Stomach (tissue), 9 donors: ENCODE data around the gene ULBP1. TPM values are rescaled to one million over a fixed set of nuclear protein-coding genes. Genes with fewer than 3 reads are reported as not detected.

ENCODE experiments used
- DNase-seq, 2 donors: peaks; one replicate each; pipeline versions ENCODE4 v3.0.0 to v3.0.0-alpha.2; 2013 to 2019
- H3K27ac ChIP-seq, 5 donors: fragments of 200-600 bp in 4 of 5; sonication (generic) in 4 of 5; one replicate each; pipeline ENCODE4 v1.5.1; 2013 to 2019; ENCODE audit warnings: mild to moderate bottlenecking in 1 of 5, moderate library complexity in 1 of 5
- H3K27me3 ChIP-seq, 3 donors: fragments of 200-600 bp; sonication (generic); one replicate each; pipeline ENCODE4 v1.5.1; 2017 to 2019; ENCODE audit warnings: mixed run types in 1 of 3
- H3K36me3 ChIP-seq, 4 donors: fragments of 200-600 bp; sonication (generic); 1 replicate in 3 of 4; 2 replicates in 1 of 4; pipeline ENCODE4 v1.5.1; 2016 to 2019
- H3K4me1 ChIP-seq, 4 donors: fragments of 200-600 bp; sonication (generic); one replicate each; pipeline ENCODE4 v1.5.1; 2016 to 2019
- H3K4me3 ChIP-seq, 4 donors: fragments of 200-600 bp; sonication (generic) in 3 of 4; one replicate each; pipeline ENCODE4 v1.5.1; 2016 to 2019; ENCODE audit warnings: mild to moderate bottlenecking in 1 of 4
- H3K9me3 ChIP-seq, 4 donors: fragments of 200-600 bp; sonication (generic); one replicate each; pipeline ENCODE4 v1.5.1; 2016 to 2019
- EP300 ChIP-seq: sonication (generic); formaldehyde crosslinking; IDR thresholded peaks from one replicate; pipeline ENCODE4 v1.6.1; 2017; ENCODE audit warnings: antibody characterized with exemption
- POLR2A ChIP-seq, 4 donors: fragments of 450-650 bp; IDR thresholded peaks; one replicate each; pipeline ENCODE4 v1.6.1; 2016; ENCODE audit warnings: antibody characterized with exemption in 4 of 4, control low read depth in 2 of 4, mild to moderate bottlenecking in 1 of 4, moderate library complexity in 1 of 4
- POLR2AphosphoS5 ChIP-seq, 3 donors: sonication (generic); formaldehyde crosslinking; IDR thresholded peaks; one replicate each; pipeline ENCODE4 v1.6.1; 2016; ENCODE audit warnings: antibody characterized with exemption in 3 of 3
- WGBS, 5 donors: extraction: QIAGEN DNeasy Blood & Tissue Kit in 3 of 5; methylation state at CpG; one replicate each; pipeline versions ENCODE4 v1.1.5 to v1.1.7; 2013 to 2018; 5-methylcytosine and 5-hydroxymethylcytosine counted together
- intact Hi-C: fragments of 100-400 bp; cut with DNase I; formaldehyde crosslinking; loops from one replicate; pipeline ENCODE4 v1.15.1; 2023; ENCODE audit warnings: low total_unique reads
- polyA plus RNA-seq, 3 donors: library from polyadenylated mRNA; stranded (reverse); fragments of 200-250 nt; gene quantifications; one replicate each; pipeline ENCODE4 v1.2.3, GENCODE V29; 2013
- total RNA-seq, 5 donors: library from RNA; depleted of rRNA; stranded (reverse); fragments of >200 nt; gene quantifications; one replicate each; pipeline versions ENCODE4 v1.1.0 to v1.2.3, GENCODE V29; 2014 to 2016
- TF ChIP-seq, protein P1 (sequence below), 7 experiments: fragments of 450-650 bp in 4 of 7; fragments of 200-600 bp in 3 of 7; sonication (generic) in 3 of 7; IDR thresholded peaks; one replicate each; pipeline ENCODE4 v1.5.1; 2016 to 2019; ENCODE audit warnings: antibody characterized with exemption in 7 of 7, control low read depth in 2 of 7, mild to moderate bottlenecking in 1 of 7
- donor health status: healthy with polysubstance abuse.
- donor health status: Bipolar disorder and iron deficiency.
- donor health status: healthy.

Gene ULBP1
- total and polyA plus RNA-seq, 8 donors = 0.03 to 1.3 TPM; not detected in 6

DNA sequence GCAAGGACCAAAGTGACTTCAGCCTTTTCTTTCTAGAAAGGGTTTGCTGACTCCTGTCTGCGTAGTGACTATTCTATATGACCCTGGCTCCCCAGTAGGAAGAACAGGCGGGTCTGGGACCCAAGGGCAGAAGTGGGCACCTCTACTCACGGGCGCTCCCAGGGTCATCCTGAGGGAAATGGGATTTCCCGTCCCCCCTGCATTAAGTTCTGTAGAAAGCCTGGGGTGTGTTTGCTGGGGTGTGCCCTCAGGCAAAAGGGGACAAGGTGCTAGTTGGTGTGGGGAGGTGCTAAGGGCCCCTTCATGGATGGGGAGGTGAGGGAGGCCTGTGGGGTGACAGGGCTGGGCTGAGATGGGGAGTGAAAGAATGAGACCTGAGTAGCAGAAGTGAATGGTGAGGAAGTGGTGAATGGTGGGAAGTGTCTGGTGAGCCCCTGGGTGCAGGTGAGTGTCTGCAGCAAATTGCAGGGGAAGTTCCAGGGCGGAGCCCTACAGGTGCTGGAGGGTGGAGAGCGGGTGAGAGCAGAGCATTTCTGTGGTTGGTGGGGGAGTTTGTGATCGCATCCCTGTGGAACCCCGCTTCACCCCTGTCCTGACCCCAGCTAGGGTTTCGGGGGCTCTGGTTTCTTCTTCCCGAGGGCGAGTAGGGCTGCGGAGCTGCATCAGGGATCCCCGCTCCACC is 40.5 kb downstream of the ULBP1 start:
- TF ChIP-seq EP300 (no peak), POLR2AphosphoS5 (IDR thresholded peaks at IDR 0.05) (no peak), POLR2A (IDR thresholded peaks at IDR 0.05) (no peak)
- TF ChIP-seq, protein P1, sequence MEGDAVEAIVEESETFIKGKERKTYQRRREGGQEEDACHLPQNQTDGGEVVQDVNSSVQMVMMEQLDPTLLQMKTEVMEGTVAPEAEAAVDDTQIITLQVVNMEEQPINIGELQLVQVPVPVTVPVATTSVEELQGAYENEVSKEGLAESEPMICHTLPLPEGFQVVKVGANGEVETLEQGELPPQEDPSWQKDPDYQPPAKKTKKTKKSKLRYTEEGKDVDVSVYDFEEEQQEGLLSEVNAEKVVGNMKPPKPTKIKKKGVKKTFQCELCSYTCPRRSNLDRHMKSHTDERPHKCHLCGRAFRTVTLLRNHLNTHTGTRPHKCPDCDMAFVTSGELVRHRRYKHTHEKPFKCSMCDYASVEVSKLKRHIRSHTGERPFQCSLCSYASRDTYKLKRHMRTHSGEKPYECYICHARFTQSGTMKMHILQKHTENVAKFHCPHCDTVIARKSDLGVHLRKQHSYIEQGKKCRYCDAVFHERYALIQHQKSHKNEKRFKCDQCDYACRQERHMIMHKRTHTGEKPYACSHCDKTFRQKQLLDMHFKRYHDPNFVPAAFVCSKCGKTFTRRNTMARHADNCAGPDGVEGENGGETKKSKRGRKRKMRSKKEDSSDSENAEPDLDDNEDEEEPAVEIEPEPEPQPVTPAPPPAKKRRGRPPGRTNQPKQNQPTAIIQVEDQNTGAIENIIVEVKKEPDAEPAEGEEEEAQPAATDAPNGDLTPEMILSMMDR (IDR thresholded peaks at IDR 0.05) = no peak
- Histone ChIP-seq H3K27ac (peak overlapping the region in 1 of 5 donors; percentile 50), H3K4me1 (peaks cover 7 to 24% (median 16%) of the 10 kb centered on the region in 4 donors), H3K9me3 (no peaks in the 10 kb centered on the region), H3K27me3 (peaks cover 0 to 94% (median 22%) of the 10 kb centered on the region in 3 donors), H3K36me3 (no peaks in the 10 kb centered on the region), H3K4me3 (peak overlapping the region; percentile 50 to 73 (median 60))
- peak in 1 of 2 donors; percentile 33 for DNase-seq
- intact Hi-C loops = no loop called here
- WGBS, 5 donors = 35 to 44% (median 38%) methylated on average over 11 to 14 of the region's 14 CpGs

DNA sequence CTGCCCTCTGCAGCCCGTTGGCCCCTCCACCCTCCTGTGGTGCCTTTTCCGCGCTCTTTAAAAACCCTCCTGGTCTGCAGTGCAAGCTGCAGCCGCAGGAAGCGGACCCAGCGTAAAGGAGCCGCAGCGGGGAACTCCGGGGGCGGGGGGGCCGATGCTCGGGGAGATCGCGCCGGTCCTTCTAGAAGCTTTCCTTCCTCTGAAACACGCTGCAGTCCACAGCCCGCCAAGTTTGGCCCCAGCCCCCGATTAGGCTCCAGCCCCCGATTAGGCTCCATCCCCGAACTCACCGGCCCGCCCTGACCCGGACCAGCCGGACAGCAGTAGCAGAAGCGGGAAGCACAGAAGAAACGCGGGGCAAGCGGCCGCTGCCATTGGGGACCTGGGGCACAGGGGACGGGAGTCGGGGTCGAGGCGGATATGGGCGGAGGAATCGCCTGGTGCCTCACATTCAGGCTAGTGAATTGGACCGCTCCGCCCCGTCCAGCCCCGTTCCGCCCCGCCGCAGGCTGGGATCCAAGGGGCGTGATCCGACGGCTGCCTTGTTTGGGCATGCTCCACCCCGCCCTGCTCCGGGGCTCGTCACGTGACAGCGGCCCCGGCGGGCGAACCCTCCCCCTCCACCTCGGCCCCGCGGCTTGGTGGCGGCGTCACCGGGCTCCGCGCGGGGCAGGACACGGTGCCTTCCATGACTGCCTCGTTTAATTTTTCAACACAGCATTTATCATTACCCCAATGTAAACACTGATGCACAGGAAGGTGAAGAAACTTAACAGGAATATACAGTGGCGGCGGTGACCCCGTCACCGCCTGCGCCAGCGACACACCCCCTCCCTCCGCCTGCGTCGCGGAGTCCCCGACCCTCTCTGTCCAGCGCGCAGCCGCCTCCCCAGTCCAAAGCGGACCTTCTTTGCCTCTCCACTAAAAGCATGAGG is 41.3 kb downstream of the ULBP1 start:
- Histone ChIP-seq H3K27ac (peak overlapping the region in 2 of 5 donors; percentile 21 to 50), H3K27me3 (peaks cover 0 to 94% (median 22%) of the 10 kb centered on the region in 3 donors), H3K36me3 (no peaks in the 10 kb centered on the region), H3K4me3 (peak overlapping the region; percentile 50 to 73 (median 60)), H3K4me1 (peaks cover 7 to 24% (median 16%) of the 10 kb centered on the region in 4 donors), H3K9me3 (no peaks in the 10 kb centered on the region)
- WGBS, 5 donors = 1% methylated on average over 39 to 79 of the region's 79 CpGs
- peak; percentile 95 to 98 for DNase-seq
- intact Hi-C loops = no loop called here
- TF ChIP-seq POLR2A (IDR thresholded peaks at IDR 0.05) (no peak), POLR2AphosphoS5 (IDR thresholded peaks at IDR 0.05) (peak; percentile 10 to 71 (median 30))

DNA sequence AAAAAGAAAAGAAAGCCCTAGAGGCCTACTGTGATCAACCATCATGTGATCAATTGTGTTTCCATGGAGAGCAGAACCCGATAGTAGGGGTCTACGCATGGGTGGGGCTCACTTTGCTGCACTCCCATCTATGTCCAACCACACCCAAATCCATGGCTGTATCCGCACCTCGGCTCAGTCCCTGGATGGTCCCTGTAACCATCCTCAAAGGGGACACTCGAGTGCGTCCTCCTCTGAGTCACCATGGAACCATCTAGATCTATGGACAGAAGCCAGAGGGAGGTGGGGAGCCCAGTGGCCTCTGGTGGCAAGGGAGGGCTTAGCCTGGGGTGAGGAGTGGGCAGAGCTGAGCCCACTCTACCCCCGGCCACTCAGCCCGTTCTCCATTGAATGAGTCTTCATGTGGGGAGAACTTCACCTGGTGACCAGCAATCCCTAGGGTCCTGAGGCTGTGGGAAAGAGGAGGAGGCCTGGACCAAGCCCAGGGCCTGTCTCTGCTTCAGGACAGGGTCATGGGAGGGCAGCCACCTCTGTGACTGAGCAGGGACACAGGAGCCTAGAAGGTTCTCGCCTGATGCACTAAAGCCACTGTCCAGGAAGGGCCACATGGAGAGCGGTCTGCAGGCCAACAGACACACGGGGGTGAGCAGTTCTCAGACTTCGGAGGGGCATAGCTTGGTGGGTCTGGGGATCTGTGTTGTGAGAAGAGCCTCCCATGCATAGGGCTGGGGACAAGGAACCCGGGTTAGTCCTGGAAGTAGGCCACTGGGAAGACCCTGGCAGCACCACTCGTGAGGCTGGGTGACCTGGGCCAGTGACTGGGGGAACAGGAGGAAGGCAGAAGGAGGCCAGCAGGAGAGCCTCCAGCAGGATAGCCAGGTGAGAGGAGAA is 42.3 kb downstream of the ULBP1 start:
- no peak for TF ChIP-seq EP300
- TF ChIP-seq POLR2A (IDR thresholded peaks at IDR 0.05) = no peak
- TF ChIP-seq POLR2AphosphoS5 (IDR thresholded peaks at IDR 0.05) = no peak
- TF ChIP-seq, protein P1 (IDR thresholded peaks at IDR 0.05) = no peak
- Histone ChIP-seq H3K27ac (no peak overlapping the region), H3K4me3 (peak overlapping the region; percentile 50 to 73 (median 60)), H3K4me1 (peaks cover 7 to 24% (median 16%) of the 10 kb centered on the region in 4 donors), H3K9me3 (no peaks in the 10 kb centered on the region), H3K36me3 (no peaks in the 10 kb centered on the region), H3K27me3 (peaks cover 0 to 94% (median 28%) of the 10 kb centered on the region in 3 donors)
- DNase-seq = no peak
- 72 to 84% (median 79%) methylated on average over 13 to 14 of the region's 14 CpGs for WGBS, 5 donors
- intact Hi-C loops = no loop called here

DNA sequence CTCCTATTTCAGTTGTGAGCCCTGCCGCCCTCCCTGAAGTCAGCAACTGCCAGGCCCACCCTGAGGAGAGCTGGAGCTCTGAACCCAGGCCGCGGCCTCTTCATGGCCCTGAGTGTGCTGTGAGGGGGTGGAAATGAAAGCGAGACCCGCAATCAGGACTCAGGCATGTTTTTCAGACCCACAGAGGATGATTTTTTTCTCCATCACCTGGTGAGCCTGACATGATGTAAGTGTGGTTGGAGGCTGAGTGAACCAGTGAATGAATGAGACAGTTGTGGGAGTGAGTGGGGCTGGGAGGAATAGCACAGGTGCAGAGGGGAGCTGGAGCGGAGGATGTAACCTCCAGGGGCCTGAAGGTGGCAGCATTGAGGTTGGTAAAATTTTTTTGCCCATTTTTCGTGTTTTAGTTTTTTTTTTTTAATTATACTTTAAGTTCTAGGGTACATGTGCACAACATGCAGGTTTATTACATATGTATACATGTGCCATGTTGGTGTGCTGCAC is 43.3 kb downstream of the ULBP1 start:
- 55 to 75% (median 68%) methylated on average over 7 of the region's 7 CpGs for WGBS, 5 donors
- Histone ChIP-seq H3K4me3 (no peak overlapping the region), H3K27me3 (peaks cover 0 to 95% (median 31%) of the 10 kb centered on the region in 3 donors), H3K27ac (no peak overlapping the region), H3K36me3 (no peaks in the 10 kb centered on the region), H3K9me3 (no peaks in the 10 kb centered on the region), H3K4me1 (peaks cover 7 to 24% (median 16%) of the 10 kb centered on the region in 4 donors)
- TF ChIP-seq, protein P1 (IDR thresholded peaks at IDR 0.05) = peak in 3 of 7 experiments; percentile 24 to 33 (median 30)
- TF ChIP-seq EP300 (no peak), POLR2A (IDR thresholded peaks at IDR 0.05) (no peak), POLR2AphosphoS5 (IDR thresholded peaks at IDR 0.05) (no peak)
- intact Hi-C loops = no loop called here
- peak in 1 of 2 donors; percentile 46 for DNase-seq
